PC-3 (cell line): Measurements from ENCODE around the gene PRSS58. TPM values are rescaled to one million over a fixed set of nuclear protein-coding genes. Genes with fewer than 3 reads are reported as not detected.

Experiments used
- ATAC-seq: fragments of 200-7000 bp; cut with Tn5 transposase; 2 replicates; pipeline ENCODE4 v1.9.1; 2020; ENCODE audit warnings: mild to moderate bottlenecking, moderate library complexity
- BruUV-seq: library from RNA; stranded (reverse); fragments of 400-500 nt; replicated peaks from 2 replicates; lab custom pipeline; 2021; lab: Mats Ljungman, UMichigan
- CTCF ChIA-PET: fragments of 300-600 bp; sonication (Branson Sonifier 250); formaldehyde crosslinking; loops from one replicate; lab custom pipeline; 2022; ENCODE audit warnings: antibody characterized with exemption; lab: Charles Lee
- POLR2A ChIA-PET: fragments of 300-600 bp; sonication (Branson Sonifier 250); formaldehyde crosslinking; loops from one replicate; lab custom pipeline; 2022; ENCODE audit warnings: antibody characterized with exemption; ENCODE audit not compliant: unreplicated experiment; lab: Charles Lee
- DNase-seq: peaks from one replicate; pipeline ENCODE4 v3.0.0-alpha.2; 2015
- H2AFZ ChIP-seq: fragments of 300-600 bp; sonication (generic); 2 replicates; pipeline ENCODE4 v1.6.0; 2016; ENCODE audit warnings: antibody characterized with exemption, low read length
- H3F3A ChIP-seq: fragments of 300-600 bp; sonication (generic); one replicate; pipeline ENCODE4 v1.6.0; 2017; ENCODE audit warnings: antibody characterized with exemption, low read length, control low read depth, mild to moderate bottlenecking; ENCODE audit not compliant: unreplicated experiment
- H3K27ac ChIP-seq: fragments of 300-600 bp; sonication (generic); 2 replicates; pipeline ENCODE4 v1.5.1; 2016; ENCODE audit warnings: mild to moderate bottlenecking, low read length
- H3K27me3 ChIP-seq: fragments of 300-600 bp; sonication (generic); 2 replicates; pipeline ENCODE4 v1.6.1; 2016; ENCODE audit warnings: low read length, mixed read lengths
- H3K36me3 ChIP-seq: fragments of 300-600 bp; sonication (generic); 2 replicates; pipeline ENCODE4 v1.6.1; 2016; ENCODE audit warnings: low read depth, mixed run types, low read length, mixed read lengths
- H3K4me1 ChIP-seq: fragments of 300-600 bp; sonication (generic); 2 replicates; pipeline ENCODE4 v1.5.1; 2016; ENCODE audit warnings: low read length; ENCODE audit not compliant: insufficient read depth
- H3K4me2 ChIP-seq: fragments of 300-600 bp; sonication (generic); 2 replicates; pipeline ENCODE4 v1.6.0; 2016; ENCODE audit warnings: low read length
- H3K4me3 ChIP-seq: fragments of 300-600 bp; sonication (generic); 2 replicates; pipeline ENCODE4 v1.5.1; 2016; ENCODE audit warnings: mild to moderate bottlenecking, low read length, mixed read lengths
- H3K79me2 ChIP-seq: fragments of 300-600 bp; sonication (generic); 2 replicates; pipeline ENCODE4 v1.6.1; 2017; ENCODE audit warnings: low read length, mixed read lengths
- H3K9ac ChIP-seq: fragments of 300-600 bp; sonication (generic); 2 replicates; pipeline ENCODE4 v1.6.0; 2016; ENCODE audit warnings: mild to moderate bottlenecking, low read length
- H3K9me2 ChIP-seq: fragments of 300-600 bp; sonication (generic); replicated peaks from 2 replicates; pipeline ENCODE4 v1.6.1; 2016; ENCODE audit warnings: mixed run types, low read length, mixed read lengths
- H3K9me3 ChIP-seq: fragments of 300-600 bp; sonication (generic); 2 replicates; pipeline ENCODE4 v1.6.1; 2016; ENCODE audit warnings: low read length, mixed read lengths
- H4K20me1 ChIP-seq: fragments of 300-600 bp; sonication (generic); 2 replicates; pipeline ENCODE4 v1.6.1; 2016; ENCODE audit warnings: low read length, mixed read lengths
- CTCF ChIP-seq: fragments of 300-600 bp; sonication (generic); conservative IDR thresholded peaks from 2 replicates; pipeline ENCODE4 v1.5.1; 2017; ENCODE audit warnings: antibody characterized with exemption, low read depth, mild to moderate bottlenecking, low read length
- EZH2 ChIP-seq: fragments of 300-600 bp; sonication (generic); IDR thresholded peaks from one replicate; pipeline ENCODE4 v1.6.1; 2017; ENCODE audit warnings: antibody characterized with exemption, mild to moderate bottlenecking, low read length; ENCODE audit not compliant: unreplicated experiment
- EZH2phosphoT487 ChIP-seq: fragments of 300-600 bp; sonication (generic); IDR thresholded peaks from 2 replicates; pipeline ENCODE4 v1.6.1; 2018; ENCODE audit warnings: mild to moderate bottlenecking, antibody characterized with exemption, low read length, borderline replicate concordance
- intact Hi-C: fragments of 100-400 bp; cut with micrococcal nuclease; formaldehyde crosslinking; loops from 2 replicates; pipeline ENCODE4 v1.9.0; 2023
- total RNA-seq: library from RNA; depleted of rRNA; stranded (reverse); fragments of >200 nt; gene quantifications from 2 replicates; pipeline ENCODE4 v1.2.3, GENCODE V29; 2014

PRSS58 gene
- total RNA-seq, 1 experiment from 2014 or later = not detected

DNA sequence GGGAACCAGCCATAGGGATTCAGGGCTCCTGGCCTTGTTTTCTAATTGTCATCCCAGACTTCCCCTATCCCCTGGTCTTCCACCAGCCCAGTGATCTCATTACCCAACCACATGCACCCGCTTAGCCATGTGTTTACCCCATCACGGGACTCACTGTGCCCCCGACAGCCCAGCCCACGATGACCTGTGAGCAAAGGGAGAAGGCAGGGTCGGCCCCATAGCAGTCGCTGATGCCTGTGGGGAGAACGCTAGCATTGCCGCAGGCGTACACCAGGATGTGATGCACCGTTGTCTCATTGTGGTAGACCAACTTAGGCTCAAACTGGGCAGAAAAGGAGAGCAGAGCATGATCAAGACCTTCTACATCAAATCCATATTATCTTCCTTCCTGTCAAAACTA is 14.0 kb downstream of the PRSS58 start:
- no peaks in the 10 kb centered on the region for H3K9me3 ChIP-seq
- no peak overlapping the region for H3K4me3 ChIP-seq
- H3K9ac ChIP-seq = no peak overlapping the region
- intact Hi-C loops = no loop called here
- H3F3A ChIP-seq = no peaks in the 10 kb centered on the region
- no peak overlapping the region for H2AFZ ChIP-seq
- H3K27ac ChIP-seq = no peak overlapping the region
- H3K4me2 ChIP-seq = no peak overlapping the region
- no peaks in the 10 kb centered on the region for H3K4me1 ChIP-seq
- no peak for ATAC-seq
- no peaks in the 10 kb centered on the region for H4K20me1 ChIP-seq
- ChIA-PET POLR2A (no interaction called here), CTCF (no interaction called here)
- H3K79me2 ChIP-seq = no peaks in the 10 kb centered on the region
- peaks cover 87% of the 10 kb centered on the region for H3K27me3 ChIP-seq
- no peaks in the 10 kb centered on the region for H3K9me2 ChIP-seq
- BruUV-seq = no TSS peak
- H3K36me3 ChIP-seq = no peaks in the 10 kb centered on the region
- TF ChIP-seq EZH2phosphoT487 = no peak
- no peak for TF ChIP-seq EZH2
- TF ChIP-seq CTCF = no peak
- DNase-seq = no peak

- Histone ChIP-seq H3K9me2 (no peaks in the 10 kb centered on the region), H3K4me2 (no peak overlapping the region), H3K9me3 (no peaks in the 10 kb centered on the region), H4K20me1 (no peaks in the 10 kb centered on the region), H3K4me1 (no peaks in the 10 kb centered on the region), H2AFZ (no peak overlapping the region), H3K27ac (no peak overlapping the region), H3K4me3 (no peak overlapping the region), H3K36me3 (no peaks in the 10 kb centered on the region), H3K27me3 (peaks cover 91% of the 10 kb centered on the region), H3K79me2 (no peaks in the 10 kb centered on the region), H3K9ac (no peak overlapping the region), H3F3A (no peaks in the 10 kb centered on the region)
- TF ChIP-seq EZH2 (no peak), CTCF (no peak)
- CTCF ChIA-PET = no interaction called here
- POLR2A ChIA-PET = no interaction called here
- intact Hi-C loops = no loop called here
- DNase-seq = no peak
- BruUV-seq = no TSS peak
- no peak for ATAC-seq
These were observed 17.3 kb downstream of the PRSS58 start for GRCh38 chr7:142240546-142240945.

GRCh38 chr7:142231716-142232115 is 26.1 kb downstream of the PRSS58 start:
- Histone ChIP-seq H3K9ac (no peak overlapping the region), H3K4me1 (no peaks in the 10 kb centered on the region), H2AFZ (no peak overlapping the region), H4K20me1 (no peaks in the 10 kb centered on the region), H3K4me3 (no peak overlapping the region), H3F3A (no peaks in the 10 kb centered on the region), H3K4me2 (no peak overlapping the region), H3K9me3 (no peaks in the 10 kb centered on the region), H3K79me2 (no peaks in the 10 kb centered on the region), H3K27ac (no peak overlapping the region), H3K9me2 (no peaks in the 10 kb centered on the region), H3K36me3 (no peaks in the 10 kb centered on the region), H3K27me3 (peaks cover 60% of the 10 kb centered on the region)
- BruUV-seq = no TSS peak
- intact Hi-C loops = no loop called here
- TF ChIP-seq CTCF (no peak; the same call in 1 of the 2 replicates), EZH2 (no peak), EZH2phosphoT487 (no peak)
- POLR2A ChIA-PET = no interaction called here
- ATAC-seq (no peak; the same call in 1 of the 2 replicates), DNase-seq (peak; percentile 22)
- CTCF ChIA-PET = interaction anchor here (0.6 kb wide), 1 partner anchor 539 kb away, joined by 3 read pairs; no protein-coding TSS in a partner anchor
